Lower lobe of right lung (tissue), 2 donors: Measurements from ENCODE around the gene RGS6. TPM values are rescaled to one million over a fixed set of nuclear protein-coding genes. Genes with fewer than 3 reads are reported as not detected.

Experiments
- ATAC-seq, 2 donors: fragments of 200-7000 bp; cut with Tn5 transposase; one replicate each; pipeline ENCODE4 v1.9.1; 2020 to 2022; ENCODE audit warnings: mild to moderate bottlenecking in 2 of 2, moderate library complexity in 2 of 2
- DNase-seq: peaks from one replicate; pipeline ENCODE4 v3.0.0-alpha.2; 2020
- H3K27ac ChIP-seq: fragments of 200-600 bp; one replicate; pipeline ENCODE4 v1.8.0; 2022
- H3K27me3 ChIP-seq: fragments of 200-600 bp; one replicate; pipeline ENCODE4 v1.8.0; 2022; ENCODE audit warnings: low read depth
- H3K36me3 ChIP-seq: fragments of 200-600 bp; one replicate; pipeline ENCODE4 v1.8.0; 2022; ENCODE audit warnings: mild to moderate bottlenecking
- H3K4me1 ChIP-seq: fragments of 200-600 bp; one replicate; pipeline ENCODE4 v1.8.0; 2022
- H3K4me3 ChIP-seq: fragments of 200-600 bp; one replicate; pipeline ENCODE4 v1.8.0; 2022; ENCODE audit warnings: mild to moderate bottlenecking
- H3K9me3 ChIP-seq: fragments of 200-600 bp; one replicate; pipeline ENCODE4 v1.8.0; 2022
- intact Hi-C: fragments of 100-400 bp; cut with DNase I; formaldehyde crosslinking; loops from one replicate; pipeline ENCODE4 v1.11.0; 2022
- total RNA-seq: library from RNA; stranded (reverse); fragmentation: NEBNext Ultra II Directional; extraction: Animal tissue kit (Norgen Biotek cat#: 25700); gene quantifications from one replicate; pipeline ENCODE4 v1.2.1, GENCODE V29; 2021
- TF ChIP-seq, protein P1 (sequence below): fragments of 200-600 bp; IDR thresholded peaks from one replicate; pipeline ENCODE4 v1.8.0; 2022; ENCODE audit warnings: antibody characterized with exemption, mild to moderate bottlenecking
- donor health status: DM: no; HTN: yes; CAD: no; lungs with severe emphysema.

The RGS6 gene
- total RNA-seq, 1 donor from 2014 or later: 2.5 TPM

DNA sequence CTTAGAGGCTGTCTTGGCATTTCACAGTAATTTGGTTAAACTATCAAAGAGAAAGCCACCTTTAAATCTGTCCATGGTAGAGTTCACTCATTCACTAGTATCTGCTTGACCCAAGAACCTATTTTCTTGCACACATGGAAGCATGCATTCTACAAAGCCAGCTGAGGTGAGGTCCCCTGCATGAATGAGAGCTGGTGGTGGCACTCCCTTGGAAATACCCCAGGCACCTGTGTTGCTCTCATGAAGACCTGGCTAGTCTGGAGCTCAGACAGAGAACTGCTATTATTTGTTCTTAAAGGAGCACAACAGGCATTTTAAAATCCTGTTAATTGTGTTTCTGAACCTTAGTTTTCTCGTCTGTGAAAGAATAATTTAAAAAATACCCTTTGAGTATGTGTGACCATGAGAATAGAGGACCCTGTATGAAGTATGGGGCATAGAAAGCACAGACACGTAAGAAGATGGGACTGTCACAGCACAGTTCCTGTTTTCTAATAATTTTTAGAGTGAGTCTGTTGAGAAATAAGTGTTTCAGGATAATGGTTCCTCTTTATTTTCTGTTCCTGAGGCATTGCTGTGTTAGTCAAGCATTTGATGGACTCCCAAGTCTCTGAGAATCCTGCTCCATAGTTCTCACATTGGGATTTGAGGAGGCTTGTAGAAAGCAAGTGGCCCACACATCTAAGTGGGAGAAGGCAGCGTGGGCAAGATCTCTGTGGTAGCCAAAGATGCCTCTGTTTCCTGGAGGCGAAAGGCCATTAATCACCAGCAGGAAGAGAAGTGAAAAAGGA is 10.9 kb downstream of the RGS6 start:
- TF ChIP-seq, protein P1, sequence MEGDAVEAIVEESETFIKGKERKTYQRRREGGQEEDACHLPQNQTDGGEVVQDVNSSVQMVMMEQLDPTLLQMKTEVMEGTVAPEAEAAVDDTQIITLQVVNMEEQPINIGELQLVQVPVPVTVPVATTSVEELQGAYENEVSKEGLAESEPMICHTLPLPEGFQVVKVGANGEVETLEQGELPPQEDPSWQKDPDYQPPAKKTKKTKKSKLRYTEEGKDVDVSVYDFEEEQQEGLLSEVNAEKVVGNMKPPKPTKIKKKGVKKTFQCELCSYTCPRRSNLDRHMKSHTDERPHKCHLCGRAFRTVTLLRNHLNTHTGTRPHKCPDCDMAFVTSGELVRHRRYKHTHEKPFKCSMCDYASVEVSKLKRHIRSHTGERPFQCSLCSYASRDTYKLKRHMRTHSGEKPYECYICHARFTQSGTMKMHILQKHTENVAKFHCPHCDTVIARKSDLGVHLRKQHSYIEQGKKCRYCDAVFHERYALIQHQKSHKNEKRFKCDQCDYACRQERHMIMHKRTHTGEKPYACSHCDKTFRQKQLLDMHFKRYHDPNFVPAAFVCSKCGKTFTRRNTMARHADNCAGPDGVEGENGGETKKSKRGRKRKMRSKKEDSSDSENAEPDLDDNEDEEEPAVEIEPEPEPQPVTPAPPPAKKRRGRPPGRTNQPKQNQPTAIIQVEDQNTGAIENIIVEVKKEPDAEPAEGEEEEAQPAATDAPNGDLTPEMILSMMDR: no peak
- intact Hi-C loops: no loop called here
- peaks cover 7% of the 10 kb centered on the region for H3K9me3 ChIP-seq
- H3K27ac ChIP-seq: no peak overlapping the region
- DNase-seq: no peak
- H3K4me1 ChIP-seq: no peaks in the 10 kb centered on the region
- no peaks in the 10 kb centered on the region for H3K27me3 ChIP-seq
- no peak for ATAC-seq
- H3K36me3 ChIP-seq: no peaks in the 10 kb centered on the region
- H3K4me3 ChIP-seq: no peak overlapping the region

DNA sequence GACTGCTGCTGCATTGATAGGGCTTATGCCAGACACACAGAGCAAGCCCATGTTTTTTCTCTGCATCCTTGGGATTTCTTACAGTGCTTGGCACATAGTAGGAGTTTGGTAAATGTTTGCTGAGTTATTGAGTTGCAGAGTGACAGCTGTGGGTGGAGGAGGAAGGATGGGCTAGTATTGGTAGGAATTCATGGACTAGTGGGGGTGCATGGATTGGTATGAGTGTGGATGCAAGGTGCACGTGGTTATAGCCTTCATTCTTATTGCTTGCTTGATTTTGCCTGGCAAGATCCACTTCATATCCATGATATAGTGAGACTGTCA is 11.4 kb downstream of the RGS6 start:
- Histone ChIP-seq H3K4me3 (no peak overlapping the region), H3K27me3 (no peaks in the 10 kb centered on the region), H3K9me3 (peaks cover 7% of the 10 kb centered on the region), H3K4me1 (no peaks in the 10 kb centered on the region), H3K36me3 (no peaks in the 10 kb centered on the region), H3K27ac (no peak overlapping the region)
- DNase-seq (no peak), ATAC-seq (no peak)
- intact Hi-C loops: no loop called here
- TF ChIP-seq, protein P1: no peak

DNA sequence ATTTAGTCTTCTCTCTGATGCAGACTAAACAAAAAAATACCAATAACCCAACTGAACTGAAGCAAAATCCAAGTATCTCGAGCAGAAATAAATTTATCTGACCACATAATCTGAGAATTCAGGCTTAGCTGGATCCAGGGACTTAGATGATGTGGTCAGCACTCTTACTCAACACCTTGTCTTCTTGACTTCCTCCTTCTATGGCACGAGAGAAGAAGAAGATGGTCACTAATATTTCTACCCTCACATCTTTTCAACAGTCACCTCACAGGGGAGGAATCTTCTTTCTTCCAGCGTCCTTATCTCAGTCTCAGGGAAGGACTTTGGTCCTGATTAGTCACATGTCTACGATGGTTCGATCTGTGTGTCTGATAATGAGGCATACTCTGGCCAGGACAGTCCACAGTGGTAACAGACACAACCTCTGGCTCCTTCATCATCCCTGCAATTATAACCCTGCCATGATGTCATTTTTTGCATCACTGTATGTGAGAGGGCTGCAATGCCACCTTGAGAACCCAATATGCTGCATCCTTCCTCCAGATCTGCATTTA is 15.8 kb downstream of the RGS6 start:
- no peaks in the 10 kb centered on the region for H3K9me3 ChIP-seq
- H3K4me1 ChIP-seq: no peaks in the 10 kb centered on the region
- intact Hi-C loops: no loop called here
- no peak overlapping the region for H3K27ac ChIP-seq
- no peak overlapping the region for H3K4me3 ChIP-seq
- TF ChIP-seq, protein P1: no peak
- ATAC-seq (no peak), DNase-seq (no peak)
- no peaks in the 10 kb centered on the region for H3K27me3 ChIP-seq
- no peaks in the 10 kb centered on the region for H3K36me3 ChIP-seq

DNA sequence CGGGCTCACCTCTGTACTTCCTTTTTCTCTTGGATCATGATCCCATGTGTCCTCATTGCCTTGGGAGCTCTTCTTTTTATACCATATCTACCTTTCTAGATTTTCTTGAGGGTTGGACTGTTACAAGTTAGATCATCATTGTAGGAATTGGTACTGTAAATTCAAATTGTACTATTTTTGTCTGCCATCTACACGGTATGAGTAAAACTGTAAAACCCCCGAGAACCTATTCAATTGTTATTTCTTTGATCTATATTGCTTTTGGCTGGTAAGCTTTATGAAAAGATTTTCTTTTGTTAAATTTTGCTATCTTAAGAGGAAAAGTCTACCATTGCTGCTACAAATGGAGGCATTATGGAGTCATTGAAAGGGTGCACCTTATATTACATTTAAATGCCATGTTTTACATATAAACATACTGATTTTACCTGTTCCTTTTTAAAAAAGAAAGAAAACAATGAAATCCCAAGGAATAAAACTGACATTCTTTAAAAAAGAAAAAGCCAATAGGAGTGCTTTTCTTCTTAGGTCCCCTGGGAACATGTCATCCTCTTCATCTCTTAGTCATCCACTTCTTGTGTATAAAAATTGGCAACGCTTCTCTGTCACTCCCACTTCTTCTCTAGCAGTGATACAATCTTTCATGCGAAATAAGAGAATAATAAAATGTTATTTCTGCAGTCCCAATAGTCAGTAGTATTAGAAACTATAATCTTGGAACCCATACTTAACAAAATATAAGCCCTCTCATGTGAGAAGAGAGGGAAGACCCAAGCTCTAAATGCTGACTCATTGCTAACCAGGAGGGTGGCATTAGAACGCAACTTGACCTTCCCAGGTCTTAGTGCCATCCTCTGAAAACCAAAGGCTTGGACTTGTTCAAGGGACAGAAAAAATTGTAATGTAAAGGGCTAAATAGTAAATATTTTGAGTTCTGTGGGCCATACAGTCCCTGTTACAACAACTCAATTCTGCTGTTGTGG is 20.4 kb downstream of the RGS6 start:
- H3K4me3 ChIP-seq: no peak overlapping the region
- no peaks in the 10 kb centered on the region for H3K9me3 ChIP-seq
- intact Hi-C loops: no loop called here
- no peak overlapping the region for H3K27ac ChIP-seq
- no peak for DNase-seq
- H3K4me1 ChIP-seq: no peaks in the 10 kb centered on the region
- ATAC-seq: no peak
- H3K27me3 ChIP-seq: no peaks in the 10 kb centered on the region
- TF ChIP-seq, protein P1: no peak
- no peaks in the 10 kb centered on the region for H3K36me3 ChIP-seq

DNA sequence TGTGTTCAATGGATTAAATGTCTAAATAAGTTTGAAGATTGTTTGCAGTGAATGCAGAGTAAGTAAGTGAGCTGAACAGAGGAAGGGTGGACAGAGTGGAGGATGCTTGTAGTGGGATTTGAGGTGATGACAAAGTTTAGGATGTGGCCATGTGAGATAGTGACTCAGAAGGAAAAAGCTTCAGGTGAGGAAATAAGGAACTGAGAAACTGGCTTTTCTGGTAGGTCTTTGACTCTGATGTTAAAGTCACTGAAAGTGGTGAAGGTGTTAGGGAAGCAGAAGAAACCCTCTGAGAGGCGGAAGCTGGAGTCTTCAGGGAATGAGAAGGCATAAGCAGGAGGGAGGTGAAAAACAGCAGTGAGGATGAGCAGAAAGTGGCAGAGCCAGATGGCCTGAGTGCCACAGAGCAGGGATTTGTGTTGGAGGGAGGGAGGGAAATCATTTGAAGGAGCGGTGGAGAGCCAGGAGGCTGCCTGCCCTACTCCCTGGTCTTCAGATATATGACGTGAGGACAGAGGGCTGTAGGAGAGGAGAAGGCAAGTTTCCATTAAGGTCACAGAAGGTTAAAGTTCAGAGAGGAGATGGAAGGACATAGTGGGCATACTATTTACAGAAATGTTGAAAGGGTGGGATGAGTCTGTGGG is 24.8 kb downstream of the RGS6 start:
- TF ChIP-seq, protein P1: no peak
- ATAC-seq: no peak
- Histone ChIP-seq H3K9me3 (no peaks in the 10 kb centered on the region), H3K4me1 (no peaks in the 10 kb centered on the region), H3K4me3 (no peak overlapping the region), H3K36me3 (no peaks in the 10 kb centered on the region), H3K27me3 (no peaks in the 10 kb centered on the region), H3K27ac (no peak overlapping the region)
- no peak for DNase-seq
- intact Hi-C loops: no loop called here
